HG03095 (cell line): ENCODE measurements around the gene AGRN.
A peak's percentile ranks its signal among the peaks of the same experiment; 100 is the strongest.
"Not testable (repeated sequence)": the region's sequence is repeated elsewhere in the genome, so short reads cannot be mapped to it uniquely, and the experiment has no call there.

Source experiments
- ATAC-seq: cut with Tn5 transposase; IDR thresholded peaks from one replicate; pipeline ENCODE4 v1.9.1; 2021; ENCODE audit warnings: moderate library complexity; ENCODE audit not compliant: unreplicated experiment

AGRN gene

DNA sequence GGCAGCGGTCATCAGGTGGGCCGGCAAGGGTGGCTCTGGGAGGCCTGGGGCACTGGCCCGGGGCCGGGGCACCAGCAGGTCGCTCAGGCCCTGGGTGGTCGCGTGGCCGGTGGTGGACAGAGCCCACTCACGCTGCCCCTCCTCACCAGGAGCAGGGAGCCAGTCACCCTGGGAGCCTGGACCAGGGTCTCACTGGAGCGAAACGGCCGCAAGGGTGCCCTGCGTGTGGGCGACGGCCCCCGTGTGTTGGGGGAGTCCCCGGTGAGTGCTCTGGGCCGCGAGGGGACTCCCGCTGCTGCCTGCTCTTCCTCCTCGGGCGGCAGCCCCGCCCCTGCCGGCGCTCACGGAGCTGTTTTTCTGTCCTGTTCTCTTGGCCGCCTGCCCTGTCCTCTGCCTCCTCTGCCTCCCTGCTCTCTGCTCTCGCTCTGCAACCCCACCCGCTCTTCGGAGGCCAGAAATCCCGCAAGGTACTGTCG lies 30.7 kb downstream of the AGRN start:
- ATAC-seq: no peak

DNA sequence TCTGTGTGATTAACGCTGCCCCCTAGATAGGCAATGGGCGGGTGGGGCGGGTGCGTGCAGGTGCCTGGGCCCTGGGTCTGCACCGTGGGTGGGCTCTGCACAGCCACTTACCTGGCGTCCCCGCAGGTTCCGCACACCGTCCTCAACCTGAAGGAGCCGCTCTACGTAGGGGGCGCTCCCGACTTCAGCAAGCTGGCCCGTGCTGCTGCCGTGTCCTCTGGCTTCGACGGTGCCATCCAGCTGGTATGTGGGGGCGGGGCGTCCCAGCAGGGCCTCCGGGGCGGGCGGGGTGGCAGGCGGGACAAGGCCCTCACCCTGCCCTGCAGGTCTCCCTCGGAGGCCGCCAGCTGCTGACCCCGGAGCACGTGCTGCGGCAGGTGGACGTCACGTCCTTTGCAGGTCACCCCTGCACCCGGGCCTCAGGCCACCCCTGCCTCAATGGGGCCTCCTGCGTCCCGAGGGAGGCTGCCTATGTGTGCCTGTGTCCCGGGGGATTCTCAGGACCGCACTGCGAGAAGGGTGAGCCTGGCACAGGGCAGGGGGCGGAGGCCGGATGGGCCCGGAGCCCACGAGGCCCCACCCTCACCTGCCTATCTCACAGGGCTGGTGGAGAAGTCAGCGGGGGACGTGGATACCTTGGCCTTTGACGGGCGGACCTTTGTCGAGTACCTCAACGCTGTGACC lies 31.3 kb downstream of the AGRN start:
- ATAC-seq: no peak

DNA sequence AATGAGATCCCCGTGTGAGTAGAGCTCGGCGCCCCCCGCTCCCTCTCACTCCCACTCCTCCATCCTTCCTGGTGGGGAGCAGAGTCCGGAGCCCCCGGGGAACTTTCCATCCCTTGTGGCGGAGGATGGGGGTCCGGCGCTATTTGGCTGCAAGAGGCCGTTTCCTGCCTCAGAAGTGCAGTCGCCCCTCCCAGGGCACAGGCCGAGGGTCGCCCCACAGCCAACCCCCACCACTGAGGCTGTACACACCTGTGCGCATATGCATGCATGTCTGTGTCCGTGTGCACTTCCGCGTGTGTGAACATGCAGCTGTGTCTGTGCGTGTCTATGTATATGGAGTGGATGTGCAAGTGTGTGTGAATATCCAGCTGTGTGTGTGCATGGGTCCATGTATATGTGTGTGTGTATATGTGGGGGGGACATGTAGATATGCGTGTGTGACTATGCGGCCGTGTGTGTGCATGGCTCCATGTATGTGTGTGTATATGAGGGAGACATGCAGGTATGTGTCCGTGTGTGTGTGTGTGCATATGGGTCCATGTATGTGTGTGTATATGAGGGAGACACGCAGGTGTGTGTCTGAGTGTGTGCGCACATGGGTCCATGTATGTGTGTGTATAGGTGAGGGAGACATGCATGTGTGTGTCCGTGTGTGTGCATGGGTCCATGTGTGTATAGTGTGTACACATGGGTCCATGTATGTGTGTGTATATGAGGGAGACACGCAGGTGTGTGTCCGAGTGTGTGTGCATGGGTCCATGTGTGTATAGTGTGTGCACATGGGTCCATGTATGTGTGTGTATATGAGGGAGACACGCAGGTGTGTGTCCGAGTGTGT lies 32.3 kb downstream of the AGRN start:
- ATAC-seq: no peak

DNA sequence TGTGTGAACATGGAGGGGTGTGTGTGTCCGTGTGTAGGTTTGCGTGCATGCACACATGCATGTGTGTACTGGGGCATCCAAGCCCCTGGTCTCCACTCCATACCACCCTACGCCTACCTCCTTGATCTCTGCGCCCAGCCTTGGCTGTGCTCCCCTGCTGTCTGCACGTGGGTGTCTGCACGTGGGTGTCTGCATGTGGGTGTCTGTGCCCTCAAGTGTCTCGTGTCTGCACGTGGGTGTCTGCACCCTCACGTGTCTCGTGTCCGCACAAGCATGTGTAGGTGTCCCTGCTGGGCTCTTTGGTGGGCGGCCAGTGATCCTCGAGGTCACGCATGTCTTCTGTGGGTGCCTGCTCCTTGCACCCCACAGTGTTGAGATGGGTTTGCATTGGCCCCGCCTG lies 33.1 kb downstream of the AGRN start:
- ATAC-seq: no peak

DNA sequence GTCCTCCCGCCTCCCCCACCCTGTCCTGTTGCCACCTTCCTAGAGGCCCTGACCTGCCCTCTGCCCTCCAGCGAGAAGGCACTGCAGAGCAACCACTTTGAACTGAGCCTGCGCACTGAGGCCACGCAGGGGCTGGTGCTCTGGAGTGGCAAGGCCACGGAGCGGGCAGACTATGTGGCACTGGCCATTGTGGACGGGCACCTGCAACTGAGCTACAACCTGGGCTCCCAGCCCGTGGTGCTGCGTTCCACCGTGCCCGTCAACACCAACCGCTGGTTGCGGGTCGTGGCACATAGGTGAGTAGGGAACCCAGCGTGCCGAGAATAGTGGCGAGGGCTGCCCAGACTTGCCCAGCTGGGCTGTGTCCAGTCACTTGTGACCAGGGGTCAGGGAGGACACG lies 33.8 kb downstream of the AGRN start:
- ATAC-seq: no peak

DNA sequence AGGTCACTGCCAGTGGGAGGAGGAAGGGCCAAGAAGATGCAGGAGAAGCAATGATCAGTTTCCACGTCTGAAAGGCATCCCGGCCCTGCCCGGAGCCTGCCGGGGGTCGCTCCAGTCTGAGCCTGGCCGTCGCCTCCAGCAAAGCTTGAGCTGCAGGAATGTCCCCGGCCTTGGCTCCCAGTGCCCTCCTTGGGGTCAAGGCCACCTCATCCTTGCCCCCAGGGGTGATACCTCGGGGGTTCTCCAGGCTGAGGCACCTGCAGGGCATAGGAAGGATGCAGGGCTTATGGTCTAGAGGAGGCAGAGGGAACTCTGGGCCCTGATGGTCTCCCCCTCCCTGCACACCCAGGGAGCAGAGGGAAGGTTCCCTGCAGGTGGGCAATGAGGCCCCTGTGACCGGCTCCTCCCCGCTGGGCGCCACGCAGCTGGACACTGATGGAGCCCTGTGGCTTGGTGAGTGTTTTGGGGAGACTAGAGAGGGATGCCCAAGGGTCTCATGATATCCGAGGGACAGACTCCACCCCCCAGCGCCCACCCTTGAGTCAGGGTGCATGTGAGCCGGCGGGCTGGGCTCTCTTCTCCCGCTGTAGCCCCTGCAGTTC lies 34.3 kb downstream of the AGRN start:
- no peak for ATAC-seq

DNA sequence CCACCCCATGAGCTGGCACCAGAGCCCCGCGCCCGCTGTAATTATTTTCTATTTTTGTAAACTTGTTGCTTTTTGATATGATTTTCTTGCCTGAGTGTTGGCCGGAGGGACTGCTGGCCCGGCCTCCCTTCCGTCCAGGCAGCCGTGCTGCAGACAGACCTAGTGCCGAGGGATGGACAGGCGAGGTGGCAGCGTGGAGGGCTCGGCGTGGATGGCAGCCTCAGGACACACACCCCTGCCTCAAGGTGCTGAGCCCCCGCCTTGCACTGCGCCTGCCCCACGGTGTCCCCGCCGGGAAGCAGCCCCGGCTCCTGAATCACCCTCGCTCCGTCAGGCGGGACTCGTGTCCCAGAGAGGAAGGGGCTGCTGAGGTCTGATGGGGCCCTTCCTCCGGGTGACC lies 35.1 kb downstream of the AGRN start:
- ATAC-seq: no peak

DNA sequence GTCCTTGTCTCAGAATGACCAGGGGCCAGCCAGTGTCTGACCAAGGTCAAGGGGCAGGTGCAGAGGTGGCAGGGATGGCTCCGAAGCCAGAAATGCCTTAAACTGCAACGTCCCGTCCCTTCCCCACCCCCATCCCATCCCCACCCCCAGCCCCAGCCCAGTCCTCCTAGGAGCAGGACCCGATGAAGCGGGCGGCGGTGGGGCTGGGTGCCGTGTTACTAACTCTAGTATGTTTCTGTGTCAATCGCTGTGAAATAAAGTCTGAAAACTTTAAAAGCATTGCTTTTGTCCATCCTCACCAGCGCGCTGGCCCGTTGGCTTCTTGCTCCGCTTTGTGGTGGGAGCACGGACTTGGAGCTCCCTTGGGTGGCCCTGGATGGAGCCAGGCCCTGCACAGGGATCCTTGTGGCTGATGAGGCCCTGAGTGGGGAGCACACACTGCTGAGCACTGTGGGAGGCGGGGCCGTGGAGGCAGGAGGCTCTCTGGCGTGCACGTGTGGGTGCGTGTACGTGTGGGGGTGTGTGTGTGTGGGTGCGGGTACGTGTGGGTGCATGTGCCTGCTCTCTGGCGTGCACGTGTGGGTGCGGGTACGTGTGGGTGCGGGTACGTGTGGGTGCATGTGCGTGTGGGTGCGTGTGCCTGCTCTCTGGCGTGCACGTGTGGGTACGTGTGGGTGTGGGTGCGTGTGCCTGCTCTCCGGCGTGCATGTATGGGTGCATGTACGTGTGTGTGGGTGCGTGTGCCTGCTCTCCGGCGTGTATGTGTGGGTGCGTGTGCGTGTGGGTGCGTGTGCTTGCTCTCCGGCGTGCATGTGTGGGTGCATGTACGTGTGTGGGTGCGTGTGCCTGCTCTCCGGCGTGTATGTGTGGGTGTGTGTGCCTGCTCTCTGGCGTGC lies 36.2 kb downstream of the AGRN start:
- ATAC-seq: no peak

DNA sequence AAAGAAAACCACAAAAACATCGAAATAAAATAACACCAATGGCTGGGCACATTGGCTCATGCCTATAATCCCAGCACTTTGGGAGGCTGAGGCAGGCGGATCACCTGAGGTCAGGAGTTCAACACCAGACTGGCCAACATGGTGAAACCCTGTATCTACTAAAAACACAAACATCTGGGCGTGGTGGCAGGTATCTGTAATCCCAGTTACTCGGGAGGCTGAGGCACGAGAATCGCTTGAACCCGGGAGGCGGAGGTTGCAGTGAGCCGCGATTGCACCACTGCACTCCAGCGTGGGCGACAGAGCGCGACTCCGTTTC lies 37.8 kb downstream of the AGRN start:
- not testable (repeated sequence) for ATAC-seq

DNA sequence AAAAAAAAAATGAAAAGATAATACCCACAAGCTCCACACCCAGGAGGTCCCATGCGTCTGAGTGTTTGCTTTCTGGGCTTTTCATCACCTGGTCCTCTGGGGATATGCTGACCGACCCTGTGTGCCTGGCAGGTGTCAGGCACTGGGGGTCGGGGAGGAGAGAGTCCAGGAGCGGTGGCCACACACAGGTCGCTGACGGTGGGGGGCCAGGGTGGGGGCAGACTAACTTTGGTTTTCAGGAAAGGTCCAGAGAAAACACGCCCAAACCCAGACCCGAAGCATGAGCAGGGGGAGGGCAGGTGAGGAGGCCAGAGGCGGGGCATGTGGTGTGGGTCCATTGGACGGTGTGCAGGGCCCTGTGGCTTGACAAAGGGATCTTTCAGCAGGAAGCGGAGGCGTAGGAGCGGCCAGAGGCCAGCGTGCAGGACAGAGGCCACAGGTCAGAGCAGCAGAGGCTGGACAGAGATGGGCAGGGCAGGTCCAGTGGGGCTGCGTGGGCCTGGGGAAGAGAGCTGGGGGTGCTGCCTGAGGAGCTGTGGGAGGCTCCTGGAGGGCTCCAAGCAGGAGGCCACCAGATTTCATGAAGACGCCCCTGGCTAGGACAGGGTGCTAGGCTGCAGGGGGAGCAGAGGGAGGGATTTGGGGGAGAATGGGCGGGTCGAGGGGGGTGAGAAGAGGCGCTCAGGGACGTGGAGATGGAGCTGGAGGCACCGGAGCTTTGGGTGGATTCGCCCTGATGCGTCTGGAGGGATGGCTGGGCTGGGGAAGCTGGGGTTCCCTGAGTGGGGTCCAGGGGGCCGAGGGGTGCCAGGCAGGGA lies 38.4 kb downstream of the AGRN start:
- ATAC-seq: no peak

DNA sequence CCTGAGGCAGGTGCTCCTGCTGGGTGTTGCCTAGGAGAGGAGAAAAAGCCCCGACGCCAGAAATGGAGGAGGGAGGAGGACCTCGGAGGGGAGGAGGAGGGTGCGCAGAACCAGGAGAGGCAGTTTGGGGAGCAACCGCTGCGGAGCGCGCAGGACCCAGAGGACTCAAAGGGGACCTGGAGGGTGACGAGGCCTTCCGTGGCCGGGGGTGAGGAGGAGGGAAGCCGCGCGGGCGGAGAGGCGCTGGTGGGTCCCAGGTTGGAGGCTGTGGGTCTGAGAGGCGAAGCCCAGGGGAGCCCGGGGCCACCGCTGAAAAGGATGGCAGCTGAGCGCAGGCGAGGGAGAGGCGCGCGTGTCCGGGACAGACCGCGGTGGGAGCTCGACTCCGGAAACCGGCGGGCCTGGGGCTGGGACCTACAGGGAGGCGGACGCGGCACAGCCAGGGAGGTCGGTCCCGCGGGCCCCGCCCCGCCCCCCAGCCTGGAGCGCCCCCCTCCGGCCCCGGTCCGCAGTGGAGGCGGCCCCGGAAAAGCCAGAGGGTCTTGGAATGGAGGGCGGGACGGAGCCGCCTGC lies 39.1 kb downstream of the AGRN start:
- ATAC-seq: peak; percentile 22

DNA sequence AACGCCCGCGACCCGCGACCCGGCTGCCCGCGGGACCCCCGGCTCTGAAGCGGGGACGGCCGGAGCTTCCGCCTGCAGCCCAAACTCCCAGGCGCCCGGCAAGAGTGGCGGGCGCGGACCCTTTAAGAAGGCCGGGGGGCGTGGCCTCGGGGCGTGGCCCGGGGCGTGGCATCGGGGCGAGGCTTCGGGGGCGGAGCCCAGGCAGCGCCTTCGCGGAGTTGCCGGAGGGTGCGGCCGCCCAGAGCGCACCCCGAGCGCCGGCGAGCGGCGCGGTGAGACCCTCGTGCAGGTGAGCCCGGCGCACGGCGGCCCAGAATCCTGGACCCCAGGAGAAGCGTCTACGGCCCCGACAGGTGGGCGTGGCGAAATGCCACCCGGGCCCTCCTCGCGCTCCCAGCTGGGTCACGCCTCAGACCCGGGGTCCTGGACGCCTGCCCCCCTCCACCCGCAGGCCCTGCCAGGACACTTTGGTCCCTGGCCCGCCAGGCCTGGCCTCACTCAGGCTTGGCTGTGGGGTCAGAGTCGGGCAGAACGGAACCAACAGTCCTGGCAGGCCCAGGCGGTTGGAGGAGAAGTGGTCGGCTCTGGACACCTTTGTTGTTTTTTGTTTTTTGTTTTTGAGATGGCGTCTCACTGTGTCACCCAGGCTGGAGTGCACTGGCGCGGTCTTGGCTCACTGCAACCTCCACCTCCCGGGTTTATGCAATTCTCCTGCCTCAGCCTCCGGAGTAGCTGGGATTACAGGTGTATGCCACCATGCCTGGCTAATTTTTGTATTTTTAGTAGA lies 39.8 kb downstream of the AGRN start:
- ATAC-seq: peak; percentile 44

DNA sequence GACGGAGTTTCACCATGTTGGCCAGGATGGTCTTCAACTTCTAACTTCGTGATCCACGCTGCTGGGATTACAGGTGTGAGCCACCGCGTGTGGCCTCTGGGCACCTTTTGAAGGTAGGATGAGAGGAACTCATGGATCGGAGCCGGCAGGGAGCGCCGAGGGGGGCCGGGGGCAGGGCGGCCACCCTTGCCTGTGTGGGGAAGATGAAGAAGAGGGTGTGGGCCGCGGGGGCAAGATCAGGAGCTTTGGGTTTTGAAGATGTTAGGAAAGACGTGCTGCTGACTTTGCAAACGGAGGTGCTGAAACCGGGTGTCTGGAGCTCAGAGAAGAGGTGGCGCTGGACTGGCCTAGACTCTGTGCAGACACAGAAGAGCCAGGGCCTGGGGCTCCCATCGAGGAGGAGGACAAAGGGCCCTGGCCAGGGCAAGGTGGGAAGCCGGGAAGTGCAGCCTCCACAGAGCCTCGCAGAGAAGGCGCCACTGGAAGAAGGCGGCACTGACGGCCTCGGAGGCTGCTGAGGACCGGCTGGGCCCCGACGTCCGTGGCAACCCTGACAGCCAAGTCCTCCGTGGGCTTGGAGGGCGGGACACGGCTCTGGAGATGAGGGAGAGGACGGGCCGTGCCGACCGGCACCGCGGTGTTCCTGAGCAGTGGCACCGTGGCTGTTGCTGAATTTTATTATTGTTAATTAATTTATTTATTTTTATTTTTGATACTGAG lies 40.5 kb downstream of the AGRN start:
- no peak for ATAC-seq

DNA sequence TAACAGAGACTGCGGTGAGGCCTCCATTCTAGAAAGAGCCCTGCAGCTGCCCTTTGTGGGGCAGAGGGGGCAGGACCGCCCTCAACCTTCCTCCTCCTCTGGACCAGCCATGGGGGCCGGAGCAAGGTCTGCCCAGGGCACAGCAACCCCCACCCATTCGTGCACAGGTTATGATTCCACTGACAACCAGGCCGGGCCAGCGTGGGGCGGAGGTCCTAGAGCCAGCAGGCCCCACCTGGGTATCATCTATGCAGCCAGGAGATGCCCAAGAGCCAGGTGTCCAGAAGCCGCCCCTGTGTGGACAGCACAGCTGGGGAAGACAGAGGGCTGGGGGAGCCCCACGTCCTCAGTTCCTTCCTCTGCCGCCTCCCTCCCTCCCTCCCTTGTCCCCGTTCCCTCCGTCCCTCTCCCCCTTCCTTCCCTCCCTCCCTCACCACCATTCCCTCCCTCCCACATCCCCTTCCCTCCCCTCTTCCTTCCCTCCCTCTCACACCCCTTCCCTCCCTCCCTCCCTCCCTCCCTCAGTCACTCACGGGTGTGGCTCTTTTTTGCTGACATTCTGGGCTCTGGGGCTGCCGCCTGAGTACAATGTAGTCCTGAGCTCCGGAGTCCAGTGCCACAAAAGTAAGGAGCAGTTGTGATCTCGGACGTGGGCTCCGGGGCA lies 41.9 kb downstream of the AGRN start:
- no peak for ATAC-seq

DNA sequence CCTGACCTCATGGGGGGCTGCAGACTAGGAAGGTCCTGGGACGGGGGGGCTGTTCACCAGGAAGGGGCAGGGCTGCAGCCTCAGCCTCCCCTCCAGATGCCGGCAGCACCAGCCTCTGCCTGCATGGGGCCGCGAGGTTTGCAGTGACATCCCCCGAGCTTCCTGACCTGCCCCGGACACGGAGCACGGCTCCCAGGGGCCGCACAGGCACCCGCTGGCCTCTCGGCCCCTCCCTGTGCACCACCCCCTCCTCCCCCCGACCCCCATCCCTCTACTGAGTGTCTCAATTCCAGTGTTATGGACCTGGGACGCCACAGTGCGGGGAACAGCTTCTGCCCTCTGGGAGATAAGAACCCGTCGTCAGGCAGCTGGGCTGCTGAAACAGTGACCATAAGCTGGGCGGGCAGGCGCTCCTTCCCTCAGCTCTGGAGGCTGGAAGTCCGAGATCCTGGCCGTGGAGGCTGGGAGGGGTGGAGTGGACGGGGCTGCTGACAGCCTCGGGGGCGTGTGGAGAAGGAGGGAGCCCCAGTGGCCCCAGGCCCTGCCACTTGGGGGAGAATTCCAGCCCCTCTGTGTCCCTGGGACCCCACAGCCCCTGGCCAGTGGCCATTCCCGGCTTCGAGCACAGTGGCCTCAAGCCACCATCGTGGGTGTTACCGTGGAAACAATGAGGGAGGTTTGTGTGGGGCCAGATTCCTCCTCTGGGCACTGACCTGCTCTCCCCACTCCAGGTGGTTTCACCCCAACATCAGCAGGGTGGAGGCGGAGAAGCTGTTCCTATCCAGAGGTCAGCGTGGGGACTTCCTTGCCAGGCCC lies 42.6 kb downstream of the AGRN start:
- no peak for ATAC-seq

DNA sequence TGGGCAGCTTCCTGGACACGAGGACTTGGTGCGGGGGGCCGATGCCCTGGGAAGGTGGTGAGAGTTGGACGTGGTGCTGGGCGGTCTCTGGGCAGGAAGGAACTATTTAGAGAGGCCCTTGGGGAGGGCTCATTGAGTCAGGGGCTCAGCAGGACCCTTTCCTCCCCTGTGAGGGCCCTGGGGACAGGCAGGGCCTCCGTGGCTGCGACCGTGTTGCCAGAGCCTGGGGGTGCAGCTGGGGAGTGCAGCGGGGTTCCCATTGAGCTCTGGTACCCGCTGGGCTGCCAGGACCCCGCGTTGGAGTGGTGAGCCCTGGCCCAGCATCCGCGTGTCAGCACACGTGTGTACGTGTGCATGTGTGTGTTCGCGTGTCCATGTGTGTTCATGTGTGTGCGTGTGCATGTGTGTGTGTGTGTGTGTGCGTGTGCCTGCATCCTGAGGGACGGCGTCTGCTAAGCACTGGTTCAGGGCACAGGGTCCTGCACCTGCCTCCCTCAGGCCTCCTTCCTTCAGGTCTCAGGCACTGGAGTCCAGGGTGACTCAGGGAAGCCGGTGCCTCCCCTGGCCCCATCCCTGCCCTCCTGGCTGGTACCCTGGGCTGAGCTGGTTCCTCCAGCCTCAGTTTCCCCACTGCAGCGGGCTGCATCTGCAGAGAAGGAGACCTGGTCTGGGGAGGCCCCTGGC lies 43.5 kb downstream of the AGRN start:
- no peak for ATAC-seq
